ENCODE data around the gene C9orf78. TPM values are rescaled to one million over a fixed set of nuclear protein-coding genes. Genes with fewer than 3 reads are reported as not detected.

Gene C9orf78
- total and polyA plus RNA-seq, 9 of the 15 experiments (the other 6 are each of a cell fraction or from before 2014, with no cell fraction given), result 94.6 to 266 (median 202) TPM

- TF ChIP-seq CREM (IDR thresholded peaks at IDR 0.05; ENCODE audit: low read depth) (no peak), REST (IDR thresholded peaks at IDR 0.05; ENCODE audit: borderline replicate concordance) (no peak), REST (CRISPR knock-in tag; IDR thresholded peaks at IDR 0.05; ENCODE audit: low read depth) (peak; percentile 87), TEAD1 (CRISPR knock-in tag; IDR thresholded peaks at IDR 0.05) (peak; percentile 93 to 96), HSF4 (CRISPR knock-in tag; IDR thresholded peaks at IDR 0.05; ENCODE audit: borderline replicate concordance) (peak; percentile 64; the same call in 1 of the 2 replicates), ZNF668 (CRISPR knock-in tag; IDR thresholded peaks at IDR 0.05) (peak; percentile 92), ZNF449 (CRISPR knock-in tag; IDR thresholded peaks at IDR 0.05) (peak; percentile 80), LCOR (CRISPR knock-in tag; IDR thresholded peaks at IDR 0.05) (peak; percentile 99), POU5F1 (IDR thresholded peaks at IDR 0.05; ENCODE audit: borderline replicate concordance, low read depth, low read length, partially characterized antibody) (peak; percentile 21), UBTF (IDR thresholded peaks at IDR 0.05; ENCODE audit: borderline replicate concordance in 1 of 2, low read depth in 2 of 2, low read length in 2 of 2) (peak; percentile 95 to 97), POLR2B (IDR thresholded peaks at IDR 0.05; ENCODE audit: low read depth, partially characterized antibody) (peak; percentile 17), CREB5 (CRISPR knock-in tag; IDR thresholded peaks at IDR 0.05) (peak; percentile 84), CGGBP1 (CRISPR knock-in tag; IDR thresholded peaks at IDR 0.05) (no peak)
Measured at GRCh38 chr9:129863059-129863690, 28.1 kb upstream of the C9orf78 start (continued).
